ENCODE measurements around the gene CDC40.
A peak's percentile ranks its signal among the peaks of the same experiment; 100 is the strongest.
"Not testable (repeated sequence)": the region's sequence is repeated elsewhere in the genome, so short reads cannot be mapped to it uniquely, and the experiment has no call there.

Gene CDC40

GRCh38 chr6:110201151-110201884, 21.1 kb downstream of the CDC40 start:
- no peak for DNase-seq

DNA sequence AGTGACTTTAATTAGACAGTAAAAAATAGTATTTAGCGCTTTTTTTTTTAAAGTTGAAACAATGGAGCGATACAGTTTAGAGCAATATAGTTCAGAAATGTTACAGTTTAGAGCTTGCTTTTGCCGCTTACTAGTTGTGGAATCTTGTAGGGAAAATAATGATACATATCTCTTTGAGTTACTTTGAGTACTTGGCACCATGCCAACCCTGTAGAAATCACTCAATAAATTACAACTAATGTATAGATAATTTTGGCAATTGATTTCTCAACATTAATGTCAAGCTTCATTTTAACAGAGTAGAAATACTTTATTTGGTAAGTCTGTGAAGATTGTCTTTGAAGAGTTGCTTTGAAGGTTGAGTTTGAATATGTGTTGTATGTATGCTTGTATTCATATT, 27.4 kb downstream of the CDC40 start:
- no peak for DNase-seq

DNA sequence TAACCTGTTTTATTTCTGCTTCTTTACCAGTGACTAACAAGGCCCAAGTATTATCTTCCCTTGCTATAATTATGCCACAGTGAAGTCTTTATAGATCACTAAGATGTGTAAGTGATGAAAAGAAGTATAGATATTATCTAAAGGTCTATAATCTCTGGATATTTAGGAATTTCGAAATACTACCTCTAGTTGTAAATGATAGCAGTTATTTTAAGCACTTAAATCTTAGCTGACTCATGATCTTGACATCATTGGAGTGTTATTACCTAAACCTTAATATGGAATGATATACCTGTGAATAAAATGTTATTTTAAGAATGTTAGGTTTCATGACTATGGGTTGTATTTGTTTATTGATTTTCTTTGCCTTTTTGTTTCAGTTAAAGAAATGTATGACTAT, 31.5 kb downstream of the CDC40 start:
- DNase-seq: no peak

GRCh38 chr6:110214338-110214737, 34.1 kb downstream of the CDC40 start:
- DNase-seq: no peak

DNA sequence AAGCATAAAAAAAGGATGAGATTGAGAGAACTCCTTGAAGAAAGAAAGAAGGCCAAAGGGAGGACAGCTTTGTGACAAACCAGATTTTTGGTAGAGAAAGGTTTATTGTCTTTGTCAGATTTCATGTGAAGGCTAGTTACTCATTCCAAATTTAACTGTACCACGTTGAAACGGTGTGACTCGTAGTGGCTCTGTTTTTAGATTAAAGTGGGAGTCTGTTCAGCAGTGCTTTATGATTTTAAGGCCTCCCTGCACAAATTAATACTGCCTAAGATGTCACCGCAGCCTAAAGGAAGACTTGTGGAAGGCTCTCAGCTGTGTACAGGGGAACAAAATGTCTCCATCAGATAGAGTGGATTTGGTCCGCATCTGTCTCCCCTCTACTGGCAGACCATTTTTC, 35.9 kb downstream of the CDC40 start:
- DNase-seq: no peak

DNA sequence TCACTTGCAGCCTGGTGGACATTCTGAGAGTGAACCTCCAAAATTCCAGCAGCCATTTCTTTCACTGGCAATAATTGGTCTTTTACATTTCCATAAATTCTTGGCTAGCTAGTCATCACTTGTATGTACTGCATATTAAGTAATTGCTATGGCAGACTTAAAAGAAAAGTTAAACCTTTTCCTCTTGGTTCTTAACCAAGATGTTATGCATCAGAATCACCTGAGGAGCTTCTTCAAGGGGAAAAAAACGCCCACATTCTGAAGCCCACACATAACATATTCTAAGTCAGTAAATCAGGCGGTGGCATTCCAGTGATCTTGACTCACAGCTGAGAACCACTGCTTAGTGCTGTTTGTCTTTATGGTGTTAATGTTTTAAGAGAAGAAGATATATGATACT, 37.0 kb downstream of the CDC40 start:
- DNase-seq: no peak

GRCh38 chr6:110221738-110222137, 41.5 kb downstream of the CDC40 start:
- DNase-seq: no peak

DNA sequence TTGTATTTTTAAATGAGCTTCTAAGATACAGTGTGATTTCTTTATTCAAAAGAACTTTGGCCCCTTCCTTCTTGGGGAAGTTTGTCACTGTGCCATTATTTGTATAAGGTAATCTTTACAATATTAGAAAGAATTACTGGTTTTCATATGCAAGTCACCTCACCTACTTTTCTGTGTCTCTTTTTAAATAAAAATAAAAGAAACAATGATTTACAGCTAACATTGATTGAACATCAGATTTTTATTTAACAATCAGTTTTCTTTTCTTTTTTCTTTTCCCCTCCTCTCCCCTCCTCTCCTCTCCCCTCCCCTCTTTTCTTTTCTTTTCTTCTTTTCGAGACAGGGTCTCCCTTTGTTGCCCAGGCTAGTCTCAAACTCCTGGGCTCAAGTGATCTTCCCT, 46.0 kb downstream of the CDC40 start:
- DNase-seq: no peak

DNA sequence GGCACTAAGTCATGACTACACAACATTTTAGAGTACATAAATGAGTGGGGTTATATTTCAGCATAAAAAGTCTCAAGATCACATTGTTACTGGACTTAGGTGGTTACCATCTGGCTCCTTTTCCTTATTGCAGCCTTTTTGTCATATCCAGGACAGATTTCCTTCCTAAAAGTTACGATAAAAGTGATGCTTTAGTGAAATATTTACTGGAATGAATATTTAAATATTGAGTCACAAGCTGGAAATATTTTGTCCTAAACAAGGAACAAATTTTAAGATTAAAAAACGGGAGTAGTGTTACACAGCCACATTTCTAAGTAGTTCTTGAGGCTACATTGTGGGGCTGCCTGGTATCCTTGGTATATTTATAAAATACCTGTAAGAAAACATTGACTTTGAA, 52.2 kb downstream of the CDC40 start:
- DNase-seq: no peak

GRCh38 chr6:110233770-110234374, 53.6 kb downstream of the CDC40 start:
- peak in 1 of 2 experiments; percentile 16 for DNase-seq

DNA sequence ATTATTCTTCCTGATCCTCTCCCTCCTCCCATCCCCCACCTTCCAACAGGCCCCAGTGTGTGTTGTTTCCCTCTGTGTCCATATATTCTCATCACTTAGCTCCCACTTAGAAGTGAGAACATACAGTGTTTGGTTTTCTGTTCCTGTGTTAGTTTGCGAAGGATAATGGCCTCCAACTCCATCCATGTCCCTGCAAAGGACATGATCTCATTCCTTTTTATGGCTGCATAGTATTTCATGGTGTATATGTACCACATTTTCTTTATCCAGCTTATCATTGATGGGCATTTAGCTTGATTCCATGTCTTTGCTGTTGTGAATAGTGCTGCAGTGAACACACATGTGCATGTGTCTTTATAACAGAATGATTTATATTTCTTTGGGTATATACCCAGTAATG, 55.8 kb downstream of the CDC40 start:
- not testable (repeated sequence) for DNase-seq

DNA sequence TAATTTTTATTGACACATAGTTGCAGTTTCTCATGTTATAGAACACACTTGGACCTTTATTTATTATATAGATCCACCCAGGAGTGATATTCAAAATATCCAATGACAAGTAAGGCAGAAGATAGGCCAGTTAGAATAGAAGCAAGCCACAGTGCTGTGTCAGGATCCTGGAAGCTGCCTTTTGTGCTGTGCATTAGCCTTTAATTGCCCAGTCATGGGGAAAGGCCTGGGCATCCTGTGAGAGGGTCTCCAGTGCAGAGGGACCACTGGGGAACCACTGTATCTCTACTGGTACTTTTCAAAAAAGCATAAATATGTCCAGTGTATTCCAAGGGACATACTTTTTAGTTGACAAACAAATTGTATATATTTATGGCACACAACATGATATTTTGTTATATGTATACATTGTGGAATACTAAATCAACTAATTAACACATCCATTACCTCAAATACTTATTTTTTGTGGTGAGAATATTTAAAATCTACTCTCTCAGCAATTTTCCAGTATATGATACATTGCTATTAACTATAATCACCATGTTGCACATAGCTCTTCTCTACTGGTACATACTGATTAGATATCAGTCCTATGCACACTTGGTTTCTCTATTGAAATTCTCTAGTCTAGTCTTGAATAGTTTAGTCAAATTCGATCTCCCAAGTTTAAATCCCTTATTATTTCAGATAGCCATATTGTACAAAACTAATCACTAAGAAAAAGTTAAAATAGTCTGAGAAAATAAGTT, 59.5 kb downstream of the CDC40 start:
- DNase-seq: no peak

DNA sequence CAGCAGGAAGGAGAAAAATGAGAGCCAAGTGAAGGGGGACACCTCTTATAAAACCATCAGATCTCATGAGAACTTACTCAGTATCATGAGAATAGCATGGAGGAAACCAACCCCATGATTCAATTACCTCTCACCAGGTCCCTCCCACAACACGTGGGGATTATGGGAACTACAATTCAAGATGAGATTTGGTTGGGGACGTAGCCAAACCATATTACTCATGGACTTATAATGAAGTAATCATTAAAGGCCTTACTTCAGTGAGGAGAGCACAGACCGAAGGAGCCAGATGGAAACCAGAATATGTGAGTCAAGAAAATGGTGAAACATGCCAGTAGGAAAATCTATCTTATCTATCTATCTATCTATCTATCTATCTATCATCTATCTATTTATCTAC, 64.4 kb downstream of the CDC40 start:
- not testable (repeated sequence) for DNase-seq

GRCh38 chr6:110246378-110246777, 66.2 kb downstream of the CDC40 start:
- DNase-seq: no peak

- no peak for DNase-seq
Measured at GRCh38 chr6:110246900-110247546, 66.8 kb downstream of the CDC40 start.

DNA sequence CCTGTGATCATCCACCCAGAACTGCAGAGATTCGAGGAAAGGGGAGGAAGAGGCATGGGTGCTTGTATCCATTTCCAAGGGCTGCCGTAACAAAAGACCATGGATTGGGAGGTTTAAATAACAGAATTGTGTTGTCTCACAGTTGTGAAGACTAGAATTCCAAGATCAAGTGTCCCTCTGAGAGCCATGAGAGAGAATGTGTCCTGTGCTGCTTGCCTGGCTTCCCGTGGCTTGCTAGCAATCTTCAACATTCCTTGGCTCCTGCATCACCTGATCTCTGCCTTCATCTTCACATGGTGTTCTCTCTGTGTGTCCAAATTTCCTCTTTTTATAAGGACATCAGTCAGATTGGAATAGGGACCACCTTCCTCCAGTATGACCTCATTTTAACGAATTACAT, 69.8 kb downstream of the CDC40 start:
- no peak for DNase-seq

- DNase-seq: no peak
Measured at GRCh38 chr6:110250838-110251237, 70.6 kb downstream of the CDC40 start.

DNA sequence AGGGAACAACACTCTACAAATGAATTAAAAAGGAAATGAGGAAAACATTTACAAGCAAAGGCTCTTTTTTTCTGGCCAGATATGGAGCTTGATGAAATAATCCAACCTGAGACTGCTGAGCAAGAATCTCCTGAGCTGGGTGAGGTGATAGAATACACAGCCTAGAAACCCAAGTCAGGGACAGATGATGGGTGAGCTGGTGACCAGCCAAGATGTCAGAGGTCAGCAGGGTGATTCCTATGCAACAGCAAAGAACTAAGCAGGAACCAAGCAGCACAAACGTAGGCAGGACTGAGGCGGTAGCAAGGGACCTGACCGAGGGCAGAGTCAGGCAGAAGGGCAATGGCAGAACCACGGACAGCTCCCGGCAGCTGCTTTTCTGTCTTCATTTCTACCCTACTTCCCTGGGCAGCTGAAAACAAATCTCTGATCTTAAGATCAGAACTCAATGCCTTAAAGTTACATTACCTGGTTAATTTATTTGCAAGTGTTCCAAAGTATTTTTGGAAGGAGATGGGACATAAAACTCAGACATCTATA, 75.1 kb downstream of the CDC40 start:
- DNase-seq: no peak

DNA sequence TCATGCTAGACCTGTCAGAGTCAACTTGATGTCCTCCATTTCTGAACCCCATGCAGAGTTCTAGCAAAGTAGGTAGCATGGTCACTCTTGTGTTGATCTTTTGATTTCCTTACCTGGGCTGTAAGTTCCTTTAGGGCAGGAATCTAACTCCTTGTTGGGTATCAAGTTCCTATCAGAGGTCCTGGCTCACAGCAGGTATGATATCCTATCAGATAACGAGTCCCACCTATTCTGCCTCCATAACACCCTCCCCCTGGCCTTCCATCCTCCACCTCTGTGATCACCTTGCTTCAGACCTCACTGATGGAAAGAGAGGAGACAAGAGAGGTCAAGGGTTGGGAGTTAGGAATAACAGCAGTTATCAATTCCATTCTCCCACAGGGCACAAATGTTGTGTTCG, 76.1 kb downstream of the CDC40 start:
- DNase-seq: no peak

DNA sequence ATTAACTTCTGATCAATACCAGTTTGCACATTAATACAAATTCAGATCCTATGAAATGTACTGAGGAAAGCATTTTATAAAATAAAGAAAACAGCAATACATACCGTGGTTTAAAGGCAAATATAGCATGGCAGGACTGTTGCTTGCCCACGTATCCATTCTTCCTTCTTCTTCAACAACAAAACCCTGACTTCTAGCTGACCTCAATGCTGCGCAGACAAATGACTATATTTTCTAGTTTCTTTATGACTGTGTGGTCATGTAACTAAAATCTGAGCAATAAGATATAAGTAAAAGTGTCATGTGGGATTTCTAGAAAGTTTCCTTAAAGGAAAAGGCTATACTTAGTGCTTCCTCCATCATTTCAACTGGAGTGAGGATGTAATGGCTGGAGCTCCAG, 85.0 kb downstream of the CDC40 start:
- DNase-seq: no peak

DNA sequence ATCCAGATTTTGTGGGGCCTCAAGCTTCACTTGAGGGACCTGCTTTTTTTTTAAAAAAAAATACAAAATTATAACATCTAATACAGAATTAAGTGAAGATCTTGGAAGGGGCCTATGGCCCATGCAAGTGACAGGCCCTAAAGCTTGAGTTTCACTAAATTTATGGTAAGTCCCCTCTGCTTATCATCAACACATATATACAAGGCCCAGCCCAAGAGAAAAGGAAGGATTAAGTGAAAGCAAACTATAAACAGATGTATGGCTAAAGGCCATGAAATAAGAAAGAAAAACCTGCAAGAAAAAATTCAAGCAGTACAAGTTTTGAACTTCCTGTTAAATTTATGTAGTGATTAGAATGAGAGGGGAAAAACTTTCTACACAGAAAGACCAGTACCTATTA, 86.8 kb downstream of the CDC40 start:
- no peak for DNase-seq

DNA sequence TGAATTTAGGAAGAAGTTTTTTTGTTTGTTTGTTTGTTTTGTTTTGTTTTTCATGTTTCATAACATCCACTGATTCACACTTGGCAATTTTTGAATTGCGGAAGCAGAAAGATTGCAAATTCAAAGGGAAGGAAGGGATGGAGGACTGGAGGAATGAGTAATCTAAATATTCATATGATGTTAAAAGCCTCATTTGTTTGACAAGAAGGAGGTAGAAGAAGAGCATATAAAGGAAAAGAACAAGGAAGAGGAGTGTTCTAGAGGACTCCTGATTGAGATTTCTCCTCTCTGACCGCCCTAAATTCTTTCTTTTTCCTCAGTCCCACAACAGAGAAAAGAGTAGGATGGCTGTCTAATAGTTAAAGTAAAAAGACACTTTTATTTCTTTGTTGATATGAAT, 89.4 kb downstream of the CDC40 start:
- DNase-seq: no peak

GRCh38 chr6:110270165-110270564, 89.9 kb downstream of the CDC40 start:
- no peak for DNase-seq

DNA sequence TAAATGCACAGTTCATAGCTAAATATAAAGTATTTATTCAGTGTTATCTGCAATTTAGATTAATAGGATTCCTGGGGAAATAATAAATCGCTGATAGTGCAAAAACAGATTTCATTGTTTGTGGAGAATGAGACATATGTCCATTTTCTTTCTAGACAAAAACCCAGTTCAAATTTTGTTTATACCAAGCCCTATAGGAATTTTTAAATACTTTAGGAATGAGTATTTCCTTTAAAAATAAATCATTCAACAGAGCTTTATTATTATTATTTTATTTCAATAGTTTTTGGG, 91.5 kb downstream of the CDC40 start:
- DNase-seq: no peak
